VCaP (cell line): ENCODE measurements around the gene CAMK2B.

Experiments
- H3K27ac ChIP-seq: fragments of 450-650 bp; 2 replicates; pipeline ENCODE4 v1.5.1; 2017
- TF ChIP-seq, protein P1 (sequence below): fragments of 450-650 bp; conservative IDR thresholded peaks from 2 replicates; pipeline ENCODE4 v1.5.1; 2017; ENCODE audit warnings: mild to moderate bottlenecking, moderate library complexity

The CAMK2B gene

DNA sequence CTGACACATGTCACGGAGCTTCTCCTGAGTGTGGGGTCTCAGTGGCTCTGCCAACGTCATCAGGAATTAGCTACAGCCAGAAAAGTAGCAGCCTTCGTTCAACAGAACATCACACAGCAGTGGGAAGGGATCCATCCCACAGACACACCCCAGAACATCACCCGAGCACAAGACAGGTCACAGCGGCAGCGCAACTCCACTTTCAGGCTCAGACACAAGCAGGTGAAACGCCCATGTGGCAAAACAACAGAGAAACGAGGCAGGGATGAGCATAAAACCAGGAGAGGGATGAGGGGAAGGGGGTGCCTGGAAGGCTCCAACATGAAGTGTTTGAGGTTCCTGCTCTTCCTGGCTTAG is 44.8 kb downstream of the CAMK2B start:
- TF ChIP-seq, protein P1, sequence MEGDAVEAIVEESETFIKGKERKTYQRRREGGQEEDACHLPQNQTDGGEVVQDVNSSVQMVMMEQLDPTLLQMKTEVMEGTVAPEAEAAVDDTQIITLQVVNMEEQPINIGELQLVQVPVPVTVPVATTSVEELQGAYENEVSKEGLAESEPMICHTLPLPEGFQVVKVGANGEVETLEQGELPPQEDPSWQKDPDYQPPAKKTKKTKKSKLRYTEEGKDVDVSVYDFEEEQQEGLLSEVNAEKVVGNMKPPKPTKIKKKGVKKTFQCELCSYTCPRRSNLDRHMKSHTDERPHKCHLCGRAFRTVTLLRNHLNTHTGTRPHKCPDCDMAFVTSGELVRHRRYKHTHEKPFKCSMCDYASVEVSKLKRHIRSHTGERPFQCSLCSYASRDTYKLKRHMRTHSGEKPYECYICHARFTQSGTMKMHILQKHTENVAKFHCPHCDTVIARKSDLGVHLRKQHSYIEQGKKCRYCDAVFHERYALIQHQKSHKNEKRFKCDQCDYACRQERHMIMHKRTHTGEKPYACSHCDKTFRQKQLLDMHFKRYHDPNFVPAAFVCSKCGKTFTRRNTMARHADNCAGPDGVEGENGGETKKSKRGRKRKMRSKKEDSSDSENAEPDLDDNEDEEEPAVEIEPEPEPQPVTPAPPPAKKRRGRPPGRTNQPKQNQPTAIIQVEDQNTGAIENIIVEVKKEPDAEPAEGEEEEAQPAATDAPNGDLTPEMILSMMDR = no peak
- no peak overlapping the region for H3K27ac ChIP-seq

GRCh38 chr7:44279731-44280505 is 45.5 kb downstream of the CAMK2B start:
- TF ChIP-seq, protein P1 = no peak
- no peak overlapping the region for H3K27ac ChIP-seq

DNA sequence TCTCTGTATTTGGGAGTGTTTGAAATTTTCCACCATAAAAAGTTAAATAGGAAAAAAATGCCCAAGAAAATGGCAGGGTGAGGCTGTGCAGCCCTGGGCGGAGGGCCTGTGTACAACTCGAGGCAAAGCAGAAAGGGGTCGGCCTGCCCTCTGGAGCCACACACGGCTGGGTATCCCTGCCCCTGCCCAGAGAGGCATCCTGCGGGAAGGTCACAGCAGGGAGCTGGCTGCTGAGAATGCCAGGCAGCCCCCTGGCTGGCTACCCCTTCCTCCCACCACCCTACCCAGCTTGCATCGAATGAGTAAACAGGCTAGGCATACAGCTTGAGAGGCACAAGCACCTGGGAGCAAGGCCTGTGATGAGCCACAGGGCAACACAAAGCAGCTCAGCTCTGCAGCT is 46.1 kb downstream of the CAMK2B start:
- TF ChIP-seq, protein P1 = no peak
- H3K27ac ChIP-seq = no peak overlapping the region

- H3K27ac ChIP-seq = no peak overlapping the region
- TF ChIP-seq, protein P1 = no peak
Observed at GRCh38 chr7:44278451-44279161, 46.8 kb downstream of the CAMK2B start.

GRCh38 chr7:44277851-44278250 is 47.5 kb downstream of the CAMK2B start:
- TF ChIP-seq, protein P1 = no peak
- no peak overlapping the region for H3K27ac ChIP-seq

DNA sequence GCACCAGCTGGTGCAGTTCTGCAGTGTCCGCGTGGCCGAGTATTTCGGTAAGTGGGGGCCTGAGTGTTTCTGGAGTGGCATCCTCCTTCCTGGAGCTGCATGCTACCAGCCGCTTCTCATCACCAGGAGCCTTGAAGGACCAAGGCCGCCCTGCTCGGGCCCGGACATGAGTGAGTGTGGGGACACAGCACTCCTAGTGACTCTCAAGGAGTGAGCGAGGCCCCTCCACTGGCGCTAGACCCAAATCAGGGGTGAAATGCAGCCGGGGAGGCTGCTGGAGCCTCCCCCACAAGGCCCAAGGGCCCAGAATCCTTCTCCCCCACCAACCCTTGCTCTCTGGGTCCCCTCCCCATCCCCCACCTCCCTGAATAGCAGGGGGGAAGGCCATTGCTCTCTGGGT is 48.0 kb downstream of the CAMK2B start:
- TF ChIP-seq, protein P1 = no peak
- H3K27ac ChIP-seq = no peak overlapping the region

DNA sequence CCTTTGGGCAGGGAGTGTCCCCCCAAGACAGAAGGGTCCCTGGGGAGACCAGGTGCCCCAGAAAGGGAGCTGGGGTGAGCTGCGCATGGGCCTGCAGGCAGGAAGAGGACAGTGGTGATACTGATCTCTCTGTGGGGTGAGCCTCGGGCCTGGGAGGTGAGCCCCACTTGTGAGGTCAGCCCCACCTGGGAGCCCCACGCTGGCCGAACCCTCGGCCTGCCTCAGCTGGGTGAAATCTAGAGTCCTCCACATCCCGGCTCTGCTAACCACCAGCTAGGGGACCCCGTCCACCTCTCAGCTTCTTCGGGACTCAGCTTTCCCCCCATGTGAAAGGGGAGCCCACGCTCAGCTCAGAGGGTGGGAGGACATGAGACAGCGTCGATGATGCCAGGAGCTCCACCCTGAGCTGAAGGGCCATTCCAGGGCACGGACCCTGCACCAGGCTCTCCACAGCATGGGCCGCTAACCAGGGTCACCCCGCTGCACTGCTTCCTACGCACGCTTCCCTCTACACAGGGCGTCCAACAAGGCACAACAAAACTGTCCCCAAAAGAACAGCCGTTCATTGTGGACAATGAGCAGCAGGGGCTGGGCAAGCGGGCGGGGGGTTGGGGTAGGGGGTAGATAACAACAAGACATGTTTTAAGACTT is 48.7 kb downstream of the CAMK2B start:
- H3K27ac ChIP-seq = no peak overlapping the region
- TF ChIP-seq, protein P1 = no peak
